ENCODE results near the gene FAM221B. TPM values are rescaled to one million over a fixed set of nuclear protein-coding genes. Genes with fewer than 3 reads are reported as not detected.

The FAM221B gene
- total and polyA plus RNA-seq, 9 of the 15 experiments (the other 6 are each of a cell fraction or from before 2014, with no cell fraction given): 0.01 TPM; not detected in 8

GRCh38 chr9:35814106-35814840, 14.3 kb downstream of the FAM221B start (continued):
- TF ChIP-seq MIER1 (IDR thresholded peaks at IDR 0.05; ENCODE audit: low read depth): no peak
- no peak for TF ChIP-seq KAT8 (IDR thresholded peaks at IDR 0.05; ENCODE audit: low read depth)
- no peak for TF ChIP-seq ZNF146 (CRISPR knock-in tag; IDR thresholded peaks at IDR 0.05; ENCODE audit: unreplicated experiment)
- TF ChIP-seq HOMEZ (CRISPR knock-in tag; IDR thresholded peaks at IDR 0.05): no peak
- 0 out of 2 replicates have a peak, but pooled peaks have one; percentile 38 for TF ChIP-seq ZNF143 (CRISPR knock-in tag; IDR thresholded peaks at IDR 0.05)
- no peak for TF ChIP-seq ZNF75A (CRISPR knock-in tag; IDR thresholded peaks at IDR 0.05)
- TF ChIP-seq SNRNP70 (optimal IDR thresholded peaks at IDR 0.05; ENCODE audit: low read depth, low read length): no peak
- TF ChIP-seq TEAD2 (tag; IDR thresholded peaks at IDR 0.05): no peak
- TF ChIP-seq, protein P1, sequence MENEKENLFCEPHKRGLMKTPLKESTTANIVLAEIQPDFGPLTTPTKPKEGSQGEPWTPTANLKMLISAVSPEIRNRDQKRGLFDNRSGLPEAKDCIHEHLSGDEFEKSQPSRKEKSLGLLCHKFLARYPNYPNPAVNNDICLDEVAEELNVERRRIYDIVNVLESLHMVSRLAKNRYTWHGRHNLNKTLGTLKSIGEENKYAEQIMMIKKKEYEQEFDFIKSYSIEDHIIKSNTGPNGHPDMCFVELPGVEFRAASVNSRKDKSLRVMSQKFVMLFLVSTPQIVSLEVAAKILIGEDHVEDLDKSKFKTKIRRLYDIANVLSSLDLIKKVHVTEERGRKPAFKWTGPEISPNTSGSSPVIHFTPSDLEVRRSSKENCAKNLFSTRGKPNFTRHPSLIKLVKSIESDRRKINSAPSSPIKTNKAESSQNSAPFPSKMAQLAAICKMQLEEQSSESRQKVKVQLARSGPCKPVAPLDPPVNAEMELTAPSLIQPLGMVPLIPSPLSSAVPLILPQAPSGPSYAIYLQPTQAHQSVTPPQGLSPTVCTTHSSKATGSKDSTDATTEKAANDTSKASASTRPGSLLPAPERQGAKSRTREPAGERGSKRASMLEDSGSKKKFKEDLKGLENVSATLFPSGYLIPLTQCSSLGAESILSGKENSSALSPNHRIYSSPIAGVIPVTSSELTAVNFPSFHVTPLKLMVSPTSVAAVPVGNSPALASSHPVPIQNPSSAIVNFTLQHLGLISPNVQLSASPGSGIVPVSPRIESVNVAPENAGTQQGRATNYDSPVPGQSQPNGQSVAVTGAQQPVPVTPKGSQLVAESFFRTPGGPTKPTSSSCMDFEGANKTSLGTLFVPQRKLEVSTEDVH (IDR thresholded peaks at IDR 0.05; ENCODE audit: low read depth, partially characterized antibody): no peak
- TF ChIP-seq ZKSCAN8 (CRISPR knock-in tag; IDR thresholded peaks at IDR 0.05): no peak
- no peak for TF ChIP-seq THAP12 (CRISPR knock-in tag; IDR thresholded peaks at IDR 0.05)
- no peak for TF ChIP-seq ZKSCAN3 (CRISPR knock-in tag; IDR thresholded peaks at IDR 0.05)
- no peak for TF ChIP-seq NR4A1 (CRISPR knock-in tag; IDR thresholded peaks at IDR 0.05)
- no peak for TF ChIP-seq NR4A1 (tag; IDR thresholded peaks at IDR 0.05)
- no peak for TF ChIP-seq ZNF778 (CRISPR knock-in tag; IDR thresholded peaks at IDR 0.05)
- TF ChIP-seq NCOA6 (IDR thresholded peaks at IDR 0.05): no peak
- TF ChIP-seq ZNF780A (CRISPR knock-in tag; IDR thresholded peaks at IDR 0.05): no peak
- TF ChIP-seq HOXB6 (CRISPR knock-in tag; IDR thresholded peaks at IDR 0.05; ENCODE audit: borderline replicate concordance): no peak
- TF ChIP-seq BRF1 (IDR thresholded peaks at IDR 0.05; ENCODE audit: borderline replicate concordance, extremely low read depth, insufficient read length): no peak
- TF ChIP-seq ZNF57 (CRISPR knock-in tag; IDR thresholded peaks at IDR 0.05): no peak
- TF ChIP-seq, protein P2, sequence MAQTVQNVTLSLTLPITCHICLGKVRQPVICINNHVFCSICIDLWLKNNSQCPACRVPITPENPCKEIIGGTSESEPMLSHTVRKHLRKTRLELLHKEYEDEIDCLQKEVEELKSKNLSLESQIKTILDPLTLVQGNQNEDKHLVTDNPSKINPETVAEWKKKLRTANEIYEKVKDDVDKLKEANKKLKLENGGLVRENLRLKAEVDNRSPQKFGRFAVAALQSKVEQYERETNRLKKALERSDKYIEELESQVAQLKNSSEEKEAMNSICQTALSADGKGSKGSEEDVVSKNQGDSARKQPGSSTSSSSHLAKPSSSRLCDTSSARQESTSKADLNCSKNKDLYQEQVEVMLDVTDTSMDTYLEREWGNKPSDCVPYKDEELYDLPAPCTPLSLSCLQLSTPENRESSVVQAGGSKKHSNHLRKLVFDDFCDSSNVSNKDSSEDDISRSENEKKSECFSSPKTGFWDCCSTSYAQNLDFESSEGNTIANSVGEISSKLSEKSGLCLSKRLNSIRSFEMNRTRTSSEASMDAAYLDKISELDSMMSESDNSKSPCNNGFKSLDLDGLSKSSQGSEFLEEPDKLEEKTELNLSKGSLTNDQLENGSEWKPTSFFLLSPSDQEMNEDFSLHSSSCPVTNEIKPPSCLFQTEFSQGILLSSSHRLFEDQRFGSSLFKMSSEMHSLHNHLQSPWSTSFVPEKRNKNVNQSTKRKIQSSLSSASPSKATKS (CRISPR knock-in tag; IDR thresholded peaks at IDR 0.05): no peak

Data from K562 (cell line).